Transverse colon (tissue), 3 donors: Measurements from ENCODE around the gene IL1B.

Experiments
- POLR2A ChIP-seq: fragments of 450-650 bp; IDR thresholded peaks from one replicate; pipeline ENCODE4 v1.6.1; 2016; ENCODE audit warnings: antibody characterized with exemption, mild to moderate bottlenecking, moderate library complexity
- TF ChIP-seq, protein P1 (sequence below), 5 experiments: fragments of 200-600 bp in 3 of 5; fragments of 450-650 bp in 2 of 5; sonication (generic) in 3 of 5; IDR thresholded peaks; 1 replicate in 2 of 5; 2 replicates in 3 of 5; pipeline ENCODE4 v1.5.1; 2016 to 2017; ENCODE audit warnings: antibody characterized with exemption in 5 of 5, inconsistent platforms in 3 of 5, mild to moderate bottlenecking in 2 of 5, moderate library complexity in 1 of 5

DNA sequence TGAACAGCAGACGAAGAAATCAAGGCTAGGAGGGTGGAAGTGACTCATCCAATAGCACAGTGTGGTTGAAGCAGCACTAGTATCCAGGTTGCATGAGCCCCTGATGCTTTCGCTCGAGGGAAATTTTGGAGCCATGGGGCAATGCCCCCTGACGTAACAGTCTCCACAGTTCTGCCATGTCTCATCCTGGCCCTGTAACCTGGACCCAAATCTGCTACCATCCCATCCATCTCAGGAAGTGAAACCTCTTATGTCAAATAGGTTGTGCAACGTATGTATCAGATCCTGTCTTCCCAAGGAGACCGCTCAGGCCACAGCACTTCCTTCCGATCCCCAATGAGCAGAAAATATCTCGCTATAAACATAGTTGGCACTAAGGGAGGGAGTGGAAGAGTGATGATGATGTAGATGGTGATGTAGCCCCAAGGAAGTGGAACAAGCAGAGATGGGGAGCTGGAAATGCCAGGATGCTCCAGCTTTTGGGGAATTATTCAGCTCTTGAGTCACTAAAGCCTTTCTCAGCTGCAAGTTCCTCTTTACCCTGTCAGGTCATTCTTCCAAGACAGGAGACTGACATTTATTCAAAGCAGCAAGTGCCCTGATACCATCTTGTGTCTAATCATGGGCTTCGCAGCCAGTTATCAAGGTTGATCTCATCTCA, 3.0 kb upstream of the IL1B start:
- no peak for TF ChIP-seq POLR2A
- TF ChIP-seq, protein P1, sequence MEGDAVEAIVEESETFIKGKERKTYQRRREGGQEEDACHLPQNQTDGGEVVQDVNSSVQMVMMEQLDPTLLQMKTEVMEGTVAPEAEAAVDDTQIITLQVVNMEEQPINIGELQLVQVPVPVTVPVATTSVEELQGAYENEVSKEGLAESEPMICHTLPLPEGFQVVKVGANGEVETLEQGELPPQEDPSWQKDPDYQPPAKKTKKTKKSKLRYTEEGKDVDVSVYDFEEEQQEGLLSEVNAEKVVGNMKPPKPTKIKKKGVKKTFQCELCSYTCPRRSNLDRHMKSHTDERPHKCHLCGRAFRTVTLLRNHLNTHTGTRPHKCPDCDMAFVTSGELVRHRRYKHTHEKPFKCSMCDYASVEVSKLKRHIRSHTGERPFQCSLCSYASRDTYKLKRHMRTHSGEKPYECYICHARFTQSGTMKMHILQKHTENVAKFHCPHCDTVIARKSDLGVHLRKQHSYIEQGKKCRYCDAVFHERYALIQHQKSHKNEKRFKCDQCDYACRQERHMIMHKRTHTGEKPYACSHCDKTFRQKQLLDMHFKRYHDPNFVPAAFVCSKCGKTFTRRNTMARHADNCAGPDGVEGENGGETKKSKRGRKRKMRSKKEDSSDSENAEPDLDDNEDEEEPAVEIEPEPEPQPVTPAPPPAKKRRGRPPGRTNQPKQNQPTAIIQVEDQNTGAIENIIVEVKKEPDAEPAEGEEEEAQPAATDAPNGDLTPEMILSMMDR (IDR thresholded peaks at IDR 0.05) = no peak
